H9 (cell line): Measurements from ENCODE around the gene VEGFB. TPM values are rescaled to one million over a fixed set of nuclear protein-coding genes. Genes with fewer than 3 reads are reported as not detected.

ENCODE experiments used
- DNase-seq: peaks from one replicate; pipeline ENCODE4 v3.0.0-alpha.2; 2017
- H2AFZ ChIP-seq: one replicate; pipeline ENCODE4 v1.6.1; 2013; ENCODE audit warnings: mild to moderate bottlenecking, low read length, control low read depth, moderate library complexity
- H2AK5ac ChIP-seq: 2 replicates; pipeline ENCODE4 v1.6.1; 2013; ENCODE audit warnings: low read length, control low read depth, mixed read lengths; ENCODE audit not compliant: insufficient read length
- H2BK120ac ChIP-seq: one replicate; pipeline ENCODE4 v1.6.1; 2013; ENCODE audit warnings: low read depth, mild to moderate bottlenecking, low read length, control low read depth, inconsistent platforms; ENCODE audit not compliant: poor library complexity, severe bottlenecking
- H2BK12ac ChIP-seq: 2 replicates; pipeline ENCODE4 v1.6.1; 2013; ENCODE audit warnings: low read length, control low read depth, mixed read lengths, low read depth; ENCODE audit not compliant: insufficient read length
- H2BK15ac ChIP-seq: 2 replicates; pipeline ENCODE4 v1.6.1; 2013; ENCODE audit warnings: low read depth, low read length, control low read depth
- H2BK20ac ChIP-seq: one replicate; pipeline ENCODE4 v1.6.1; 2013; ENCODE audit warnings: low read depth, mild to moderate bottlenecking, low read length, control low read depth, inconsistent platforms; ENCODE audit not compliant: poor library complexity, severe bottlenecking
- H2BK5ac ChIP-seq: 2 replicates; pipeline ENCODE4 v1.6.1; 2013; ENCODE audit warnings: low read length, control low read depth, mixed read lengths; ENCODE audit not compliant: insufficient read length
- H3K14ac ChIP-seq: 2 replicates; pipeline ENCODE4 v1.6.1; 2013; ENCODE audit warnings: low read length, control low read depth; ENCODE audit not compliant: insufficient read depth
- H3K18ac ChIP-seq: 2 replicates; pipeline ENCODE4 v1.6.1; 2013; ENCODE audit warnings: low read depth, mild to moderate bottlenecking, mixed read lengths, low read length, control low read depth; ENCODE audit not compliant: insufficient read length
- H3K23ac ChIP-seq: 2 replicates; pipeline ENCODE4 v1.6.1; 2013; ENCODE audit warnings: low read length, control low read depth, mixed read lengths, low read depth; ENCODE audit not compliant: insufficient read length
- H3K23me2 ChIP-seq: 2 replicates; pipeline ENCODE4 v1.6.1; 2013; ENCODE audit warnings: low read depth, mild to moderate bottlenecking, mixed read lengths, low read length, control low read depth; ENCODE audit not compliant: insufficient read length, poor library complexity, severe bottlenecking
- H3K27ac ChIP-seq: 2 replicates; pipeline ENCODE4 v1.5.1; 2013; ENCODE audit warnings: low read length, control low read depth, mixed read lengths, low read depth; ENCODE audit not compliant: insufficient read length
- H3K27me3 ChIP-seq: 2 replicates; pipeline ENCODE4 v1.6.1; 2013; ENCODE audit warnings: low read length, control low read depth, inconsistent platforms; ENCODE audit not compliant: insufficient read depth
- H3K4ac ChIP-seq: 2 replicates; pipeline ENCODE4 v1.6.1; 2013; ENCODE audit warnings: low read depth, mild to moderate bottlenecking, control low read depth, inconsistent platforms, low read length, moderate library complexity
- H3K4me1 ChIP-seq: 2 replicates; pipeline ENCODE4 v1.6.1; 2013; ENCODE audit warnings: low read length, control low read depth, inconsistent platforms; ENCODE audit not compliant: insufficient read depth
- H3K4me2 ChIP-seq: 2 replicates; pipeline ENCODE4 v1.6.1; 2013; ENCODE audit warnings: low read length, control low read depth, mixed read lengths; ENCODE audit not compliant: insufficient read length, insufficient read depth
- H3K56ac ChIP-seq: 2 replicates; pipeline ENCODE4 v1.6.1; 2013; ENCODE audit warnings: low read depth, mild to moderate bottlenecking, mixed read lengths, low read length, control low read depth; ENCODE audit not compliant: insufficient read length
- H3K79me1 ChIP-seq: 2 replicates; pipeline ENCODE4 v1.6.1; 2013; ENCODE audit warnings: low read depth, mild to moderate bottlenecking, moderate library complexity, low read length, control low read depth, inconsistent platforms; ENCODE audit not compliant: insufficient read depth, poor library complexity, severe bottlenecking
- H3K79me2 ChIP-seq: 2 replicates; pipeline ENCODE4 v1.6.1; 2013; ENCODE audit warnings: low read length, control low read depth, inconsistent platforms; ENCODE audit not compliant: insufficient read depth
- H3K9ac ChIP-seq: 2 replicates; pipeline ENCODE4 v1.6.1; 2013; ENCODE audit warnings: low read length, control low read depth, mixed read lengths; ENCODE audit not compliant: insufficient read length; ENCODE audit errors: extremely low read depth
- H3K9me3 ChIP-seq: one replicate; pipeline ENCODE4 v1.6.1; 2013; ENCODE audit warnings: low read depth, low read length, inconsistent platforms; ENCODE audit not compliant: control insufficient read depth
- H3T11ph ChIP-seq: one replicate; pipeline ENCODE4 v1.6.1; 2013; ENCODE audit warnings: mild to moderate bottlenecking, low read length, control low read depth, inconsistent platforms
- H4K20me1 ChIP-seq: one replicate; pipeline ENCODE4 v1.6.1; 2013; ENCODE audit not compliant: control insufficient read depth, insufficient read length, insufficient read depth
- H4K5ac ChIP-seq: 2 replicates; pipeline ENCODE4 v1.6.1; 2013; ENCODE audit warnings: low read depth, mild to moderate bottlenecking, mixed read lengths, low read length, control low read depth; ENCODE audit not compliant: insufficient read length
- H4K8ac ChIP-seq: replicated peaks from 2 replicates; pipeline ENCODE4 v1.6.1; 2013; ENCODE audit warnings: low read length, control low read depth, mixed read lengths, low read depth; ENCODE audit not compliant: insufficient read length
- H4K91ac ChIP-seq: 2 replicates; pipeline ENCODE4 v1.6.1; 2013; ENCODE audit warnings: low read depth, mild to moderate bottlenecking, moderate library complexity, mixed read lengths, low read length, control low read depth; ENCODE audit not compliant: insufficient read length
- H3K27ac Mint-ChIP-seq, 3 experiments: 2 replicates in 2 of 3; 3 replicates in 1 of 3; pipeline ENCODE4 v1.8.0; 2020 to 2021; ENCODE audit warnings: mixed read lengths in 3 of 3, mild to moderate bottlenecking in 1 of 3, moderate library complexity in 1 of 3
- H3K27me3 Mint-ChIP-seq: 2 replicates; pipeline ENCODE4 v1.8.0; 2021; ENCODE audit warnings: low read depth, mild to moderate bottlenecking, moderate library complexity, mixed read lengths
- H3K36me3 Mint-ChIP-seq, 3 experiments: 2 replicates in 2 of 3; 3 replicates in 1 of 3; pipeline ENCODE4 v1.8.0; 2020 to 2021; ENCODE audit warnings: low read depth in 3 of 3, mixed read lengths in 3 of 3; ENCODE audit not compliant: insufficient read depth in 1 of 3
- H3K4me1 Mint-ChIP-seq, 2 experiments: 2 replicates each; pipeline ENCODE4 v1.8.0; 2020; ENCODE audit warnings: mixed read lengths in 2 of 2
- H3K4me3 Mint-ChIP-seq, 2 experiments: 2 replicates in 1 of 2; 3 replicates in 1 of 2; pipeline ENCODE4 v1.8.0; 2020 to 2021; ENCODE audit warnings: mild to moderate bottlenecking in 2 of 2, mixed read lengths in 2 of 2, moderate library complexity in 1 of 2
- H3K9me3 Mint-ChIP-seq, 2 experiments: 2 replicates in 1 of 2; 3 replicates in 1 of 2; pipeline ENCODE4 v1.8.0; 2020; ENCODE audit warnings: mild to moderate bottlenecking in 2 of 2, mixed read lengths in 2 of 2, moderate library complexity in 1 of 2
- CTCF ChIP-seq: fragments of 200-600 bp; sonication (generic); conservative IDR thresholded peaks from 3 replicates; pipeline ENCODE4 v1.8.0; 2021; ENCODE audit warnings: antibody characterized with exemption, mild to moderate bottlenecking
- WGBS: extraction: QIAGEN DNeasy Blood & Tissue Kit; methylation state at CpG from one replicate; pipeline ENCODE4 v1.1.7; 2013; ENCODE audit warnings: missing lambda C conversion rate, low lambda C conversion rate, mixed read lengths; ENCODE audit not compliant: insufficient read length; ENCODE audit errors: extremely low coverage; 5-methylcytosine and 5-hydroxymethylcytosine counted together
- total RNA-seq: library from RNA; stranded (reverse); gene quantifications from 2 replicates; pipeline ENCODE4 v1.2.1, GENCODE V29; 2021

The VEGFB gene
- total RNA-seq, 1 experiment from 2014 or later = 57.7 TPM

- Histone ChIP-seq H3K23ac (no peak overlapping the region), H3K27ac (no peak overlapping the region), H3K79me1 (no peaks in the 10 kb centered on the region), H4K91ac (no peak overlapping the region), H2BK5ac (no peak overlapping the region), H4K20me1 (peaks cover 2% of the 10 kb centered on the region), H4K5ac (no peak overlapping the region), H4K8ac (no peak overlapping the region), H2BK15ac (no peak overlapping the region), H2AK5ac (no peak overlapping the region), H2BK20ac (no peak overlapping the region), H3K4ac (no peak overlapping the region), H3K23me2 (peaks cover under 1% of the 10 kb centered on the region), H2AFZ (no peak overlapping the region), H3K79me2 (no peaks in the 10 kb centered on the region), H3K4me2 (no peak overlapping the region), H2BK120ac (no peak overlapping the region), H3K27me3 (no peaks in the 10 kb centered on the region), H3K56ac (no peak overlapping the region), H3K4me1 (no peaks in the 10 kb centered on the region), H3K9me3 (no peaks in the 10 kb centered on the region), H2BK12ac (no peak overlapping the region), H3K14ac (no peak overlapping the region), H3T11ph (no peak overlapping the region), H3K9ac (no peak overlapping the region), H3K18ac (no peak overlapping the region)
- no peak for DNase-seq
- Mint-ChIP-seq H3K36me3 (peaks cover 0 to 16% (median 15%) of the 10 kb centered on the region in 3 experiments; a peak in 5 of 7 replicates), H3K4me3 (no peak overlapping the region), H3K9me3 (no peaks in the 10 kb centered on the region), H3K27me3 (no peaks in the 10 kb centered on the region; the same call in none of the 2 replicates), H3K4me1 (peaks cover 10 to 15% of the 10 kb centered on the region in 2 experiments), H3K27ac (no peak overlapping the region)
- WGBS = no CpG with 5 or more reads among the region's 17 CpGs
- no peak for TF ChIP-seq CTCF
These were observed 42.5 kb downstream of the VEGFB start for GRCh38 chr11:64276653-64277431.
